Fibroblast of gingiva (primary cell): ENCODE measurements around the gene PDE9A.

ENCODE experiments used
- DNase-seq: peaks from one replicate; pipeline ENCODE4 v3.0.0-alpha.2; 2011; ENCODE audit warnings: low read depth

PDE9A gene

GRCh38 chr21:42688226-42688840 is 34.9 kb downstream of the PDE9A start:
- DNase-seq, result no peak

GRCh38 chr21:42688841-42689371 is 35.5 kb downstream of the PDE9A start:
- no peak for DNase-seq

- DNase-seq, result no peak
These were observed 37.2 kb downstream of the PDE9A start for GRCh38 chr21:42690586-42690985.

GRCh38 chr21:42691901-42692559 is 38.6 kb downstream of the PDE9A start:
- no peak for DNase-seq

GRCh38 chr21:42692688-42693087 is 39.3 kb downstream of the PDE9A start:
- no peak for DNase-seq

- DNase-seq, result no peak
These were observed 41.6 kb downstream of the PDE9A start for GRCh38 chr21:42694751-42695696.

- DNase-seq, result peak; percentile 42
These were observed 42.4 kb downstream of the PDE9A start for GRCh38 chr21:42695697-42696380.

GRCh38 chr21:42696501-42697040 is 43.1 kb downstream of the PDE9A start:
- no peak for DNase-seq

- DNase-seq, result no peak
These were observed 45.3 kb downstream of the PDE9A start for GRCh38 chr21:42698733-42699132.

- no peak for DNase-seq
These were observed 45.8 kb downstream of the PDE9A start for GRCh38 chr21:42699196-42699595.

- DNase-seq, result no peak
These were observed 48.5 kb downstream of the PDE9A start for GRCh38 chr21:42701706-42702456.

GRCh38 chr21:42702720-42703119 is 49.3 kb downstream of the PDE9A start:
- DNase-seq, result no peak

- no peak for DNase-seq
These were observed 49.9 kb downstream of the PDE9A start for GRCh38 chr21:42703136-42703908.

- no peak for DNase-seq
These were observed 50.5 kb downstream of the PDE9A start for GRCh38 chr21:42703965-42704364.

- no peak for DNase-seq
These were observed 51.4 kb downstream of the PDE9A start for GRCh38 chr21:42704861-42705260.

- DNase-seq, result no peak
These were observed 51.9 kb downstream of the PDE9A start for GRCh38 chr21:42705346-42705745.

GRCh38 chr21:42705746-42706374 is 52.4 kb downstream of the PDE9A start:
- no peak for DNase-seq

- DNase-seq, result no peak
These were observed 53.3 kb downstream of the PDE9A start for GRCh38 chr21:42706765-42707164.

GRCh38 chr21:42707207-42707830 is 53.9 kb downstream of the PDE9A start:
- no peak for DNase-seq
